GM19238 (cell line): ENCODE results near the gene MAD1L1.

ENCODE experiments used
- DNase-seq: peaks from one replicate; pipeline ENCODE4 v3.0.0; 2011; ENCODE audit warnings: low spot score; ENCODE audit not compliant: insufficient read length

Gene MAD1L1

GRCh38 chr7:1945558-1945957 is 287.2 kb downstream of the MAD1L1 start:
- DNase-seq: no peak

GRCh38 chr7:1944619-1945210 is 288.0 kb downstream of the MAD1L1 start:
- DNase-seq: no peak

- DNase-seq: no peak
Measured at GRCh38 chr7:1943933-1944618, 288.7 kb downstream of the MAD1L1 start.

GRCh38 chr7:1943326-1943725 is 289.4 kb downstream of the MAD1L1 start:
- DNase-seq: no peak

GRCh38 chr7:1942941-1943289 is 289.8 kb downstream of the MAD1L1 start:
- no peak for DNase-seq

- DNase-seq: no peak
Measured at GRCh38 chr7:1942243-1942940, 290.4 kb downstream of the MAD1L1 start.

- DNase-seq: no peak
Measured at GRCh38 chr7:1941464-1942242, 291.1 kb downstream of the MAD1L1 start.

GRCh38 chr7:1940863-1941262 is 291.9 kb downstream of the MAD1L1 start:
- no peak for DNase-seq

GRCh38 chr7:1940402-1940786 is 292.4 kb downstream of the MAD1L1 start:
- DNase-seq: peak; percentile 96

- no peak for DNase-seq
Measured at GRCh38 chr7:1939434-1940401, 293.0 kb downstream of the MAD1L1 start.

- DNase-seq: no peak
Measured at GRCh38 chr7:1938788-1939433, 293.8 kb downstream of the MAD1L1 start.

GRCh38 chr7:1937252-1937605 is 295.5 kb downstream of the MAD1L1 start:
- DNase-seq: no peak

GRCh38 chr7:1936531-1937251 is 296.1 kb downstream of the MAD1L1 start:
- no peak for DNase-seq

GRCh38 chr7:1936006-1936310 is 296.8 kb downstream of the MAD1L1 start:
- no peak for DNase-seq

GRCh38 chr7:1935176-1936005 is 297.4 kb downstream of the MAD1L1 start:
- DNase-seq: no peak

- no peak for DNase-seq
Measured at GRCh38 chr7:1934756-1935155, 298.0 kb downstream of the MAD1L1 start.

- DNase-seq: no peak
Measured at GRCh38 chr7:1934017-1934416, 298.7 kb downstream of the MAD1L1 start.

GRCh38 chr7:1933066-1933750 is 299.5 kb downstream of the MAD1L1 start:
- no peak for DNase-seq

- no peak for DNase-seq
Measured at GRCh38 chr7:1931951-1932270, 300.8 kb downstream of the MAD1L1 start.
